GM20000 (cell line): ENCODE results near the gene RRAD.

Source experiments
- DNase-seq: peaks from one replicate; pipeline ENCODE4 v3.0.0; 2012; ENCODE audit warnings: low spot score
- CTCF ChIP-seq: IDR thresholded peaks from 2 replicates; pipeline ENCODE4 v1.5.1; 2012; ENCODE audit warnings: mild to moderate bottlenecking, control low read depth; ENCODE audit errors: extremely low read depth, missing control alignments

RRAD gene

DNA sequence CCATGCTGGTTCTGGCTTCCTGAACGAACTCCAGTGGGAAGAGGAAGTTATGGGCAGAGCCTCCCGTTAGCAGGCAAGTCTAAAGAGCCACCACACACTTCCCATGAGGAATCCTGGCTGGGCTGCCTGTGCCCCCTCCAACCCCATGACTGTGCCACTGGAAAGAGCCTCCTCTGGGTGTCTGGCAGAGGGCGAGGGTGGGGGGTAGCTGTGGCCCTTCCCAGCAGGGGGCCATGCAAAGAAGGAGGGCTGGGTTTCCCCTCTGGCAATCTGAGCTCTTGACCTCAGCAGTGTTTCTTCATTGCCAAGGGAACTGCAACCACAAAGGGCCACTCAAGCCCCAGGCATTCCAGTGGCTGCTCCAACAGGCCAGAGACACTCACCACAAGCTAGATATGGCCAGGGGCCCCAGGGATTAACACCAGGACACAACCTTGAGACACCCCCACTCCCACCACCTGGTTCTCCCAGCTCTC, 1.7 kb upstream of the RRAD start:
- DNase-seq, result peak; percentile 75
- TF ChIP-seq CTCF, result no peak

DNA sequence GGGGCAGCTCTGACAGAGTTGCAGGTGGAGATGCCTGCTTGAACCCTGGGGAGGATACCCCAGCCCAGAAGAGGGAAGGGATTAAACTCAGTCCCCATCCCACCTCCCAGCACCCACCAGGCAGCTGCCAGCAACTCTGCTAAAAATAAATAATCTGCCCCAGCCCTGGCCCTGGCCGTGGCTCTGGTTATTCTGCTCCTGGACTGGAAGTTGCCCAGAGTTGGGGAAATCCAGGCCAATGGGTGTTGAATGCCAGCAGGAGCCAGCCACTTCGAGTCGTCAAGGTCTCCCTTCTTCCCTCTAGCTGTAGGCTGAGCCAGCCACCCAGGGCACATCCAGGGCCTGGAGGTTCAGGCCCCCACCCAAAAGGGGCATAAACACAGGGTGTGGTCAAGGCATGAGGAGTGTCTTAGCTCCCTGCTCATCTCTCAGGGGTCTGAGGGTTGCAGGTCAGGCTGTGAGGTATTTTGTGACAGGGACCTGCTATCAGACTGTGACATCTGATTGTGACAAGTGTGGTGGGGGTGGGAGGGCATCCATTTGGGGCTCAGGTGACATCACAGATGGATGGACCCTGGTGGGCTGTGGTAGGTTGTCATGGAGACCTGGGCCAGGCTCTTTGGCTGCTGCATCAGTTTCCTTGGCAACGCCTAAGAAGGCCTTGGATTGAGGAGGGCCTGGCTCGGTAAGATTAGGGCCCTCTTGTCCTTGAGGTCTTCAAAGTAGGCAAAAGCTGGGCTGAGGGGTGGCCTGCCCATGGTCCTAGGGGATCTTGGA, 1.0 kb upstream of the RRAD start:
- DNase-seq, result peak; percentile 32
- TF ChIP-seq CTCF, result no peak

- DNase-seq, result peak; percentile 87
- peak; percentile 38 for TF ChIP-seq CTCF
Measured at GRCh38 chr16:66924527-66925321, 611 bp downstream of the RRAD start.

DNA sequence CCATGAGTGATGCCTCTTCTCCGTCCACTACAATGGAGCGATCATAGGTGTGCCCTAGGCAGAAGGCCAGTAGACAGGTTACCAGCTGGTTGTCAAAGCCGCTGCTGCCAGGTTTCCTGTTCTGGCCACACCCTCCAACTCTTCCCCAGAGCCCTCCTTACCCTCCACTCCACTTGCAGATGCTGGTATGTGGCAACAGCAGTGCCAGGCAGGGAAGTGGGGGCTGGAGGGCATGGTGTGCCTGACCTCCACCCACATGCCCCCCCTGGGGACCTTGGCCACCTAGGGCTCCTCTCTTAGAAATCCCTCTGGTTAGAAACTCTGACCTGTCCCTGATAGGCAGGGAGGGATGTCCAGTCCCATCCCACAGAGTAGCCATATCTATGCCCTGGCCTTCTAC, 1.5 kb downstream of the RRAD start:
- no peak for TF ChIP-seq CTCF
- DNase-seq, result no peak

- no peak for DNase-seq
- no peak for TF ChIP-seq CTCF
Measured at GRCh38 chr16:66923247-66923731, 2.0 kb downstream of the RRAD start.

GRCh38 chr16:66921729-66922450, 3.4 kb downstream of the RRAD start:
- TF ChIP-seq CTCF, result no peak
- no peak for DNase-seq
